Measurements from ENCODE around the gene ATP2C2. TPM values are rescaled to one million over a fixed set of nuclear protein-coding genes. Genes with fewer than 3 reads are reported as not detected.
A peak's percentile ranks its signal among the peaks of the same experiment; 100 is the strongest.

Gene ATP2C2
- polyA plus RNA-seq, 1 donor (not counting 4 experiments of a cell fraction or from before 2014, with no cell fraction given), result 0.96 TPM

GRCh38 chr16:84498223-84498610 is 129.9 kb downstream of the ATP2C2 start:
- peaks cover 58% of the 10 kb centered on the region for H3K79me2 ChIP-seq (ENCODE audit: control insufficient read depth, insufficient read depth, low read length)
- no peaks in the 10 kb centered on the region for H3K27me3 ChIP-seq (ENCODE audit: control insufficient read depth, extremely low read depth, insufficient read depth, low read length)
- peaks cover 46% of the 10 kb centered on the region for H3K4me1 ChIP-seq (ENCODE audit: control insufficient read depth, extremely low read depth, insufficient read depth, low read length)
- H4K20me1 ChIP-seq (ENCODE audit: control insufficient read depth, extremely low read depth, insufficient read depth, low read length), result no peaks in the 10 kb centered on the region
- H3K36me3 ChIP-seq (ENCODE audit: control insufficient read depth in 2 of 2, extremely low read depth in 1 of 2, insufficient read depth in 2 of 2, low read length in 2 of 2), result peaks cover 38 to 69% of the 10 kb centered on the region in 2 experiments
- no peak overlapping the region for H3K4me2 ChIP-seq (ENCODE audit: control insufficient read depth, extremely low read depth, insufficient read depth, low read depth, low read length)
- H3K9me1 ChIP-seq (ENCODE audit: control insufficient read depth, extremely low read depth, insufficient read depth, low read length), result peaks cover 5% of the 10 kb centered on the region
- TF ChIP-seq EZH2 (IDR thresholded peaks at IDR 0.05; ENCODE audit: low read length) (no peak), CTCF (optimal IDR thresholded peaks at IDR 0.05 in 1 of 3, IDR thresholded peaks at IDR 0.05 in 1 of 3, conservative IDR thresholded peaks at IDR 0.05 in 1 of 3; ENCODE audit: extremely low read depth in 1 of 3, insufficient read depth in 2 of 3, low read length in 3 of 3) (no peak)
- dilution Hi-C loops (cut with MboI; ENCODE audit: extremely low pct_ligation_motif_present, low sequenced_read_pairs), result no loop called here
- FAIRE-seq (no peak), DNase-seq (ENCODE audit: low read depth, low spot score) (no peak)
- H3K9ac ChIP-seq (ENCODE audit: control insufficient read depth, extremely low read depth, insufficient read depth, low read length), result no peak overlapping the region
- no peak overlapping the region for H3K4me3 ChIP-seq (ENCODE audit: control insufficient read depth in 2 of 3, extremely low read depth in 1 of 3, insufficient read depth in 2 of 3, low read depth in 1 of 3, low read length in 3 of 3)
- no peak overlapping the region for H2AFZ ChIP-seq (ENCODE audit: control insufficient read depth, low read length)
- no peak overlapping the region for H3K27ac ChIP-seq (ENCODE audit: control insufficient read depth, insufficient read depth, low read length)
- no peaks in the 10 kb centered on the region for H3K9me3 ChIP-seq (ENCODE audit: control insufficient read depth, low read depth, low read length)

GRCh38 chr16:84498859-84499620 is 130.7 kb downstream of the ATP2C2 start:
- Histone ChIP-seq H3K9me1 (ENCODE audit: control insufficient read depth, extremely low read depth, insufficient read depth, low read length) (peaks cover 5% of the 10 kb centered on the region), H3K4me1 (ENCODE audit: control insufficient read depth, extremely low read depth, insufficient read depth, low read length) (peaks cover 52% of the 10 kb centered on the region), H3K36me3 (ENCODE audit: control insufficient read depth in 2 of 2, extremely low read depth in 1 of 2, insufficient read depth in 2 of 2, low read length in 2 of 2) (peaks cover 38 to 69% of the 10 kb centered on the region in 2 experiments), H3K9me3 (ENCODE audit: control insufficient read depth, low read depth, low read length) (no peaks in the 10 kb centered on the region), H3K9ac (ENCODE audit: control insufficient read depth, extremely low read depth, insufficient read depth, low read length) (no peak overlapping the region), H3K4me2 (ENCODE audit: control insufficient read depth, extremely low read depth, insufficient read depth, low read depth, low read length) (peak overlapping the region; percentile 69), H4K20me1 (ENCODE audit: control insufficient read depth, extremely low read depth, insufficient read depth, low read length) (no peaks in the 10 kb centered on the region), H3K27me3 (ENCODE audit: control insufficient read depth, extremely low read depth, insufficient read depth, low read length) (no peaks in the 10 kb centered on the region), H3K4me3 (ENCODE audit: control insufficient read depth in 2 of 3, extremely low read depth in 1 of 3, insufficient read depth in 2 of 3, low read depth in 1 of 3, low read length in 3 of 3) (no peak overlapping the region), H2AFZ (ENCODE audit: control insufficient read depth, low read length) (no peak overlapping the region), H3K79me2 (ENCODE audit: control insufficient read depth, insufficient read depth, low read length) (peaks cover 66% of the 10 kb centered on the region), H3K27ac (ENCODE audit: control insufficient read depth, insufficient read depth, low read length) (peak overlapping the region; percentile 52)
- DNase-seq (ENCODE audit: low read depth, low spot score) (no peak), FAIRE-seq (no peak)
- dilution Hi-C loops (cut with MboI; ENCODE audit: extremely low pct_ligation_motif_present, low sequenced_read_pairs), result no loop called here
- no peak for TF ChIP-seq EZH2 (IDR thresholded peaks at IDR 0.05; ENCODE audit: low read length)
- no peak for TF ChIP-seq CTCF (optimal IDR thresholded peaks at IDR 0.05 in 1 of 3, IDR thresholded peaks at IDR 0.05 in 1 of 3, conservative IDR thresholded peaks at IDR 0.05 in 1 of 3; ENCODE audit: extremely low read depth in 1 of 3, insufficient read depth in 2 of 3, low read length in 3 of 3)
